ENCODE results near the gene PDZRN3. TPM values are rescaled to one million over a fixed set of nuclear protein-coding genes. Genes with fewer than 3 reads are reported as not detected.

The PDZRN3 gene
- total and polyA plus RNA-seq, 2 donors from 2014 or later: 9.5 to 13.2 TPM

- peaks cover 0 to 4% (median 0%) of the 10 kb centered on the region in 3 donors for H3K4me1 ChIP-seq (ENCODE audit: control insufficient read depth in 2 of 3, insufficient read depth in 2 of 3, low read depth in 1 of 3, low read length in 3 of 3)
- H3K27ac ChIP-seq (ENCODE audit: low read depth in 2 of 2, low read length in 2 of 2): no peak overlapping the region
- no peak for TF ChIP-seq CTCF (IDR thresholded peaks at IDR 0.05; ENCODE audit: borderline replicate concordance, extremely low read depth, insufficient read depth)
Observed at GRCh38 chr3:73556520-73557372, 68.0 kb downstream of the PDZRN3 start.

GRCh38 chr3:73555076-73555475, 69.7 kb downstream of the PDZRN3 start:
- Histone ChIP-seq H3K27me3 (ENCODE audit: control insufficient read depth, insufficient read depth, low read length) (no peaks in the 10 kb centered on the region), H3K9ac (ENCODE audit: low read length in 3 of 3) (no peak overlapping the region), H3K36me3 (ENCODE audit: control insufficient read depth in 2 of 3, insufficient read depth in 3 of 3, low read length in 3 of 3) (no peaks in the 10 kb centered on the region), H3K27ac (ENCODE audit: low read depth in 2 of 2, low read length in 2 of 2) (no peak overlapping the region), H3K9me3 (ENCODE audit: control insufficient read depth in 2 of 3, insufficient read depth in 1 of 3, low read length in 3 of 3) (no peaks in the 10 kb centered on the region), H3K4me1 (ENCODE audit: control insufficient read depth in 2 of 3, insufficient read depth in 2 of 3, low read depth in 1 of 3, low read length in 3 of 3) (peaks cover 0 to 4% (median 0%) of the 10 kb centered on the region in 3 donors), H3K4me3 (ENCODE audit: low read length in 3 of 3) (no peak overlapping the region)
- DNase-seq: no peak
- intact Hi-C loops (cut with DNase I): no loop called here
- TF ChIP-seq CTCF (IDR thresholded peaks at IDR 0.05; ENCODE audit: borderline replicate concordance, extremely low read depth, insufficient read depth): no peak
- FAIRE-seq: no peak

More at GRCh38 chr3:73556520-73557372, 68.0 kb downstream of the PDZRN3 start:
- Histone ChIP-seq H3K9ac (ENCODE audit: low read length in 3 of 3) (no peak overlapping the region), H3K27me3 (ENCODE audit: control insufficient read depth, insufficient read depth, low read length) (no peaks in the 10 kb centered on the region), H3K4me3 (ENCODE audit: low read length in 3 of 3) (no peak overlapping the region), H3K36me3 (ENCODE audit: control insufficient read depth in 2 of 3, insufficient read depth in 3 of 3, low read length in 3 of 3) (no peaks in the 10 kb centered on the region), H3K9me3 (ENCODE audit: control insufficient read depth in 2 of 3, insufficient read depth in 1 of 3, low read length in 3 of 3) (no peaks in the 10 kb centered on the region)
- DNase-seq: no peak
- no peak for FAIRE-seq
- intact Hi-C loops (cut with DNase I): no loop called here

GRCh38 chr3:73552700-73553099, 72.0 kb downstream of the PDZRN3 start:
- no peak overlapping the region for H3K9ac ChIP-seq (ENCODE audit: low read length in 3 of 3)
- no peak for TF ChIP-seq CTCF (IDR thresholded peaks at IDR 0.05; ENCODE audit: borderline replicate concordance, extremely low read depth, insufficient read depth)

More at GRCh38 chr3:73552700-73553099, 72.0 kb downstream of the PDZRN3 start:
- DNase-seq (no peak), FAIRE-seq (no peak)
- no peak overlapping the region for H3K4me3 ChIP-seq (ENCODE audit: low read length in 3 of 3)
- peaks cover 0 to 8% (median 0%) of the 10 kb centered on the region in 3 donors for H3K4me1 ChIP-seq (ENCODE audit: control insufficient read depth in 2 of 3, insufficient read depth in 2 of 3, low read depth in 1 of 3, low read length in 3 of 3)
- no peak overlapping the region for H3K27ac ChIP-seq (ENCODE audit: low read depth in 2 of 2, low read length in 2 of 2)
- no peaks in the 10 kb centered on the region for H3K27me3 ChIP-seq (ENCODE audit: control insufficient read depth, insufficient read depth, low read length)
- intact Hi-C loops (cut with DNase I): no loop called here
- no peaks in the 10 kb centered on the region for H3K9me3 ChIP-seq (ENCODE audit: control insufficient read depth in 2 of 3, insufficient read depth in 1 of 3, low read length in 3 of 3)
- no peaks in the 10 kb centered on the region for H3K36me3 ChIP-seq (ENCODE audit: control insufficient read depth in 2 of 3, insufficient read depth in 3 of 3, low read length in 3 of 3)
